HL-60 (cell line): ENCODE data around the gene HIKESHI.

Experiments used
- CTCF ChIP-seq: IDR thresholded peaks from one replicate; pipeline ENCODE4 v1.5.1; 2011; ENCODE audit warnings: low read length, control low read depth, inconsistent platforms; ENCODE audit not compliant: insufficient read depth
- POLR2AphosphoS5 ChIP-seq: IDR thresholded peaks from 2 replicates; pipeline ENCODE4 v1.6.1; 2012; ENCODE audit warnings: low read depth

- TF ChIP-seq CTCF (no peak), POLR2AphosphoS5 (no peak)
Measured at GRCh38 chr11:86337227-86337626, 35.2 kb downstream of the HIKESHI start.
